Measurements from ENCODE around the gene GBE1.

The GBE1 gene

DNA sequence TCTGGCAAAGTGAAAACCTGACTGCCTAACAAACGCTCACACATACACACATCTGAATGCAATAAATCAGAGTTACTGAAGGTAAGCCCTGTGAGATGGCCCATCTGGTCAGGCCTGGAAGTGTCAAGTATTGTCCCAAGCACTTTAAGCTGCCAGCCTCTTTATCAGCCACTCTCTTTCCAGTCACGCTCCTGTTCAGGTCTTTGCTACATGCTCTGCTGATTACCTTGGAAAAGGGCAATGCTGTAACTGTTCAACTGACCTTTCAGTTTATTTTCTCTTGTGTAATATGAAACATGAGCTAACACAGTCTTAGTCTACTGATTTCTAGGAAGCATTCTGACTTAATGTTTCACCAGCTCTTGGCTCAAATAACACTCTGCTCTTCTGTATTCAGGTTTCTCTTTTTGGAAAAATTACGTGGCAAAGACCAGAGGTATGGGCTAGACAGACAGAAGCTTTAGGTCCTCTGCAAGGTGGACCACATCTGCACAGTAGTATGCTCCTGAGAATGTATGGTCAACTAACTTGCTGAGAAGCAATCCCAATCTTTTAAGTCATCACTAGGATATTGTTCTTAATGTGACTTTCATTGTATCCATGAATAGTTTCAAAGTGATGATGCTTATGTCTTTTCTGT is 44.5 kb downstream of the GBE1 start:
- Histone ChIP-seq H3K27me3 (ENCODE audit: insufficient read depth, low read length) (no peaks in the 10 kb centered on the region), H2AFZ (ENCODE audit: low read depth, low read length) (no peak overlapping the region), H3K9me3 (ENCODE audit: low read length) (no peaks in the 10 kb centered on the region), H3K4me1 (ENCODE audit: insufficient read depth, low read length) (no peaks in the 10 kb centered on the region), H3K36me3 (ENCODE audit: insufficient read depth, low read length) (no peaks in the 10 kb centered on the region), H3K4me3 (ENCODE audit: low read length) (no peak overlapping the region)

DNA sequence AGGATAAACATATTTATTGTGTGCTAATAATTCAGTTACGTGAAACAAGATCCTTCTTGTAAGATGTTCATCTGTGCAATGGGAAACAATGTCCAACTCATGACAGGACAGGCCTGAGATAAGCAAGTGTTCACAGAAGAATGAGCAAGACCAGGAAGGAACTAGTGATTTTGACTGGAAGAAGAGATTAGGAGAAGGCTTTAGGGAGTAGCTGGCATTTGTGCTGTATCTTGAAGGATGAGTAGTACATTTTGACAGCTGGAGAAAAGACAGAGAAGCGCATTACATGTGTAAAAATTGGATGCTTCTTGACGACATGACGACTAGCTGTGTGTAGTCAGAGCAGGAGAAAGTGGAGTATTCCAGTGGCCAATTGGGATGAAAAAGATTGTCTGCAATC is 48.4 kb downstream of the GBE1 start:
- Histone ChIP-seq H3K36me3 (ENCODE audit: insufficient read depth, low read length) (no peaks in the 10 kb centered on the region), H3K4me3 (ENCODE audit: low read length) (no peak overlapping the region), H2AFZ (ENCODE audit: low read depth, low read length) (no peak overlapping the region), H3K4me1 (ENCODE audit: insufficient read depth, low read length) (no peaks in the 10 kb centered on the region), H3K9me3 (ENCODE audit: low read length) (no peaks in the 10 kb centered on the region), H3K27me3 (ENCODE audit: insufficient read depth, low read length) (no peaks in the 10 kb centered on the region)

DNA sequence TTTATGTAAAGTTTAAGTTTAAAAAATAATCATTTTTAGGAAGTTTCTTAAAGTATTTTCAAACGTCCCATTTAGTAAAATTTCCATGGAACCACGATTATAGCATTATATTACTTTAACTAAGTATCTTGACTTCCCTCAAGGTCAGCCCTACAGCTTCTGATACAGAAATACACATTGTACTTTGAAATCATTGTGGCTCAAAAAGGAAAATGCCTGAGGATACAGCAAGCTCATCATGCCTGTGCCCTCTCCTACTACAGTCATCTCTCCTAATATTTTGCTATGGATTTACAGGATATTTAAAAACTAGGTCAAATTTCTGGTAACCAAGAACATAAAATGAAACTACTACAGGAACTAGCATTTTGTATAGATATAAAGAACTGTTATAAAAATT is 51.8 kb downstream of the GBE1 start:
- H3K4me1 ChIP-seq (ENCODE audit: insufficient read depth, low read length): no peaks in the 10 kb centered on the region
- no peak overlapping the region for H3K4me3 ChIP-seq (ENCODE audit: low read length)
- H3K27me3 ChIP-seq (ENCODE audit: insufficient read depth, low read length): no peaks in the 10 kb centered on the region
- H2AFZ ChIP-seq (ENCODE audit: low read depth, low read length): no peak overlapping the region
- no peaks in the 10 kb centered on the region for H3K36me3 ChIP-seq (ENCODE audit: insufficient read depth, low read length)
- no peaks in the 10 kb centered on the region for H3K9me3 ChIP-seq (ENCODE audit: low read length)

DNA sequence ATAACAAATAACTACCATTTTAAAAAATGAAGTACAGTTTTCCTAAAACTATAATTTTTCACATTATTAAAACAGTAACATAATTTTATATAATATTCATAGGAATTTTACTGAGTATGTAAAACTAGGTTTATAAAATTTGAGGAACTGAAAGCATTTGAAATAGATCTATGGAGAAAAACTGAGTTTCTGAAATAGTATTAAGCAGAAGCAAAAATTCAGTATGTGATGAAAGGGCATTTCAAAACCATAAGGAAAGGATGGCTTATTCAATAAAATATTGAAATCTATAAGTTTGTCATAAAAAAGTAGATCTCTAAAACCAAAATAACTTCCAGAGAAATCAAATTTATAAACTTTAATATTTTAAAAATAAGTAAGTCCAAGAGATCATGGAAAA is 53.4 kb downstream of the GBE1 start:
- Histone ChIP-seq H3K4me3 (ENCODE audit: low read length) (no peak overlapping the region), H3K9me3 (ENCODE audit: low read length) (no peaks in the 10 kb centered on the region), H3K36me3 (ENCODE audit: insufficient read depth, low read length) (no peaks in the 10 kb centered on the region), H3K4me1 (ENCODE audit: insufficient read depth, low read length) (no peaks in the 10 kb centered on the region), H2AFZ (ENCODE audit: low read depth, low read length) (no peak overlapping the region), H3K27me3 (ENCODE audit: insufficient read depth, low read length) (no peaks in the 10 kb centered on the region)

DNA sequence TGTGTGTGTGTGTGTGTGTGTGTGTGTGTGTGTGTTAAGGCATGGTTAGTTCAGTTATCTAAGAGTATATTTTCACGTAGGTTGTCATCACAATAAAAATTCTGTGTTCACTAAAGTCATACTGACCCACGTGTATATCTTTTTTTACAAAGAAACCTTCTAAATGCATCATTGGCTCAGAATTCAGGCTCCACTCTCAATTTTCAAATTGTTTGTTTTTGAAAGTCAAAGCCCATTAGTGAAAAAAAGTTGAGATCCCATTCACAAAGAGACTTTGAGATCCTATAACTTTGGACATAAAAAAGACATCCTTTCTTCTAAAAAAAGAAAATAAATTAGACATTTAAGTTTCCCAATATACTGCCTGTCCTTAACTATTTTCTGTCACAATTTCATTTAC is 59.3 kb downstream of the GBE1 start:
- H3K27me3 ChIP-seq (ENCODE audit: insufficient read depth, low read length): no peaks in the 10 kb centered on the region
- no peak overlapping the region for H2AFZ ChIP-seq (ENCODE audit: low read depth, low read length)
- no peaks in the 10 kb centered on the region for H3K36me3 ChIP-seq (ENCODE audit: insufficient read depth, low read length)
- no peaks in the 10 kb centered on the region for H3K4me1 ChIP-seq (ENCODE audit: insufficient read depth, low read length)
- H3K4me3 ChIP-seq (ENCODE audit: low read length): no peak overlapping the region
- no peaks in the 10 kb centered on the region for H3K9me3 ChIP-seq (ENCODE audit: low read length)

DNA sequence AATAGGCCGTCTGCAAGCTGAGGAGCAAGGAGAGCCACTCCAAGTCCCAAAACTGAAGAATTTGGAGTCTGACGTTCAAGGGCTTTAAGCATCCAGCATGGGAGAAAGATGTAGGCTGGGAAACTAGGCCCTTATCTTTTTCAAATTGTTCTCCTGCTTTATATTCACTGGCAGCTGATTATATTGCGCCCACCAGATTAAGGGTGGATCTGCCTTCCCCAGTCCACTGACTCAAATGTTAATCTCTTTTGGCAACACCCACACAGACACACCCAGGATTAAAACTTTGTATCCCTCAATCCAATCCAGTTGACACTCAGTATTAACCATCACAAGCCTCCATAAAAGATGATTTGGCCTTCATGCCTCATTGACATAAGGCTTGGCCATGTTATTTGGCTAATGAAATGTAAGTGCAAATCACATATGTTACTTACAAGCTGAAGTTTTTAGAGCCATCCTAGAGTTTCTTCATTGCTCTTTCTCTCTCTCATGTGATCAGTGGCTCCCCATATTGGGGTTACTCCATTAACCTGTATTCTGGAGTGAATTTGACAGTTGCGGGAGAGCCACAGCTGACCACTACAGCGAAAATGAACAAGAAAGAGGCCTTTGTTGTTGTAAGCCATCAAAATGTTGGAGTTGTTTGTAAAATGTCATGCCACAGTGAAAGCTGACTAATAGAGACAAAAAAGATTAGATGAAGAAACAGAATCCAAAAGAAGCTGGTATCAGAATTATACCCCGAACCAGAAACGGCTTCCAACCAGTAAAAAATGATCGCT is 61.7 kb downstream of the GBE1 start:
- H3K27me3 ChIP-seq (ENCODE audit: insufficient read depth, low read length): no peaks in the 10 kb centered on the region
- no peak overlapping the region for H3K4me3 ChIP-seq (ENCODE audit: low read length)
- H3K9me3 ChIP-seq (ENCODE audit: low read length): no peaks in the 10 kb centered on the region
- peaks cover 5% of the 10 kb centered on the region for H3K4me1 ChIP-seq (ENCODE audit: insufficient read depth, low read length)
- H3K36me3 ChIP-seq (ENCODE audit: insufficient read depth, low read length): no peaks in the 10 kb centered on the region
- no peak overlapping the region for H2AFZ ChIP-seq (ENCODE audit: low read depth, low read length)

GRCh38 chr3:81696090-81696489 is 65.4 kb downstream of the GBE1 start:
- H3K9me3 ChIP-seq (ENCODE audit: low read length): no peaks in the 10 kb centered on the region
- H3K4me1 ChIP-seq (ENCODE audit: insufficient read depth, low read length): peaks cover 10% of the 10 kb centered on the region
- no peaks in the 10 kb centered on the region for H3K36me3 ChIP-seq (ENCODE audit: insufficient read depth, low read length)
- no peak overlapping the region for H2AFZ ChIP-seq (ENCODE audit: low read depth, low read length)
- H3K4me3 ChIP-seq (ENCODE audit: low read length): no peak overlapping the region
- H3K27me3 ChIP-seq (ENCODE audit: insufficient read depth, low read length): no peaks in the 10 kb centered on the region

DNA sequence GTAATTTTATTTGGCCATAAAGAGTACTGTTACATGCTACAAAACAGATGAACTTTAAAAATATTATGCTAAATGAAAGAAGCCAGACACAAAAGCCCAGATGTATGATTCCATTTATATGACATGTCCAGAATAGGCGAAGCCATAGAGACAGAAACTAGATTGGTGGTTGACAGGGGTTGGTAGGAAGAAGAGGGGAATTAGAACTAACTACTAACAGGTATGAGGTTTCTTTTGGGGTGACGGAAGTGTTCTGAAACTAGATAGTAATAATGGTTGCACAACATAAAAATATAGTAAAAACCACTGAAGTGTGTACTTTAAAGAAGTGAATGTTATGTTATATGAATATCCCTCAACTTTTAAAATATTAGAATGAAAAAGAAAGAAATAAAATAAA is 66.1 kb downstream of the GBE1 start:
- H2AFZ ChIP-seq (ENCODE audit: low read depth, low read length): no peak overlapping the region
- no peaks in the 10 kb centered on the region for H3K36me3 ChIP-seq (ENCODE audit: insufficient read depth, low read length)
- no peak overlapping the region for H3K4me3 ChIP-seq (ENCODE audit: low read length)
- no peaks in the 10 kb centered on the region for H3K27me3 ChIP-seq (ENCODE audit: insufficient read depth, low read length)
- no peaks in the 10 kb centered on the region for H3K9me3 ChIP-seq (ENCODE audit: low read length)
- H3K4me1 ChIP-seq (ENCODE audit: insufficient read depth, low read length): peaks cover 10% of the 10 kb centered on the region

DNA sequence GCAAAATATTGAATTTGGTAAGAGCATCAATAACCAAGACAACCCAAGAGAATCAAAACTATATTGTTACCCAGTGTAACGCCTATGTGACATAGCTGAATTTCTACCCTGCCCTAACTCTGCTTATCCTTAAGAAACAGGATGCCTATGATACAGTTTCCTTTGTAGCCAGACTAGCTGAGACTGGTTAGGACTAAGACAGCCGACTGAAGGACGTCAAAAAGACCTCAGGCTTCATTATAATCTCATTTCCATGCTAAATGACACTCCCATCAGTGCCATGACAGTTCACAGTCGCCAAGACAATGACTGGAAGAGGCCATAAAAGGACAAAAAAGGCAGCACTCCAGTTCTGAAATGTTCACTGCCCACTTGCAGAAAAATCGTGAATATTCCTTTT is 66.8 kb downstream of the GBE1 start:
- H3K4me1 ChIP-seq (ENCODE audit: insufficient read depth, low read length): peaks cover 10% of the 10 kb centered on the region
- no peaks in the 10 kb centered on the region for H3K36me3 ChIP-seq (ENCODE audit: insufficient read depth, low read length)

DNA sequence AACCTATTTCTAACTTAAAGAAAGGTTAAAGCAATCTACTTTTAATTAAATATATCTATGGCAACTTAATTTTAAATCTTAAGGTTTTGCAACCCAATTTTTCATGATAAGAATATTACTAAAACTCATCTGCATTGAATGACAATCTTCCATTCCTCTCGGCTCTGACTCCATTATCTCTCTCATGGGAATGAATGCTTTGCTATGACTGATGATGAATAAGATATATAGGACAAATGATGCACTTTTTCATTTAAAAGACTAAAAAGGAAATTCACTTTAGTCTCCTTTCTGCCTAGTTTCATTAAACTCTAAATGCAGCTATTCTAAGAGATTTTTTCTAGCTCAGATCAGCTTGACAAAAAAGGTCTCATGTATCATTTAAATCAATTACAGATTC is 68.7 kb downstream of the GBE1 start:
- Histone ChIP-seq H2AFZ (ENCODE audit: low read depth, low read length) (no peak overlapping the region), H3K36me3 (ENCODE audit: insufficient read depth, low read length) (no peaks in the 10 kb centered on the region), H3K4me3 (ENCODE audit: low read length) (no peak overlapping the region), H3K27me3 (ENCODE audit: insufficient read depth, low read length) (no peaks in the 10 kb centered on the region), H3K9me3 (ENCODE audit: low read length) (no peaks in the 10 kb centered on the region), H3K4me1 (ENCODE audit: insufficient read depth, low read length) (peaks cover 10% of the 10 kb centered on the region)

More for the DNA sequence above, 66.8 kb downstream of the GBE1 start:
- H3K9me3 ChIP-seq (ENCODE audit: low read length): no peaks in the 10 kb centered on the region
- no peak overlapping the region for H2AFZ ChIP-seq (ENCODE audit: low read depth, low read length)
- no peak overlapping the region for H3K4me3 ChIP-seq (ENCODE audit: low read length)
- H3K27me3 ChIP-seq (ENCODE audit: insufficient read depth, low read length): no peaks in the 10 kb centered on the region

DNA sequence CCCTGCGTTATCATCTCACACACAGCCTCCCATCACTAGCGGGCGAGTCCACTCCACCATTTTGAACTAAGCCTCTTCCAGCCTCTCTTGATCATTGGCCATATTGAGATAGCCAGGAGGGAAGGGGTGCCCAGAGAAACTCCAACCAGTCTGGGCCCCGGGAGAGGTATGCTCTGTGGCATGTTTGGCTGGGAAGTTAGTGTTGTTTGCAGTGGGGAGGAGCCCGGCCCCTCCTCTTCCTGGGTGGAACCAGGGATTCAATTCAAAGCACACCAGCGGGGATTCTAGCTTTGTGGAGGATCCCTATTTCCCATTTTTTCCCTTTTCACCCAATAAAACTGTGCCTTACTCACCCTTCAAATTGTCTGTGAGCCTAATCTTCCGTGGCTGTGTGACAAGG is 71.8 kb downstream of the GBE1 start:
- H3K36me3 ChIP-seq (ENCODE audit: insufficient read depth, low read length): no peaks in the 10 kb centered on the region
- H3K4me1 ChIP-seq (ENCODE audit: insufficient read depth, low read length): peaks cover 4% of the 10 kb centered on the region
- H2AFZ ChIP-seq (ENCODE audit: low read depth, low read length): no peak overlapping the region
- H3K27me3 ChIP-seq (ENCODE audit: insufficient read depth, low read length): no peaks in the 10 kb centered on the region
- no peak overlapping the region for H3K4me3 ChIP-seq (ENCODE audit: low read length)
- H3K9me3 ChIP-seq (ENCODE audit: low read length): no peaks in the 10 kb centered on the region

DNA sequence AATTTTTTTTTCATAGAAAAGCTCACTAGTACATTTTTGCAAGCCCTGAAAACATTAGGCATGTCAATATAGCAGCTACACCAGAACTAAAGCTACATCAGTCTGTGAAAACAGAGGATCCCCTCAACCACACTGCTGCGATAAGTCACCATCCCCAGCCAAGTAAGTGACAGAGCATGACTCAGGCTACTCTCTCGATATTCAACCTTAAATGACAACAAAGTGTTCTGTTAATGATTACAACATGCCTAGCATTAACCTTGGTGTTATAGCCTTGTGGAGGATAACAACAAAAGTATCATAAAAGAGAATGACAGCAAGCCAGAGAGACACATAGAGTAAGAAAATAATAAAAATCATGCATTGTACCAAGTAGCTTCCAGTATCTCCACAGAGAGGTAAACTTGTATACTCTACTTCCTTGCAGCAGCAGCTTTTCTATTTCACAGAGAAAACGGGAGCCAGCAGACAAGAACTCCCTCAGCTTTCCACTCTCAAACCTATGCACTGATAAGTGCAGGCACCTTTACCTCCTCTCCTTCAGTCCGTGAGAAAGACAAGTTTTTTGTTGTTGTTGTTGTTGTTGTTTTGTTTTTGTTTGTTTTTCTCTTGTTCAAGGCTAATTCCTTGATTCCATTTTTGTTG is 76.6 kb downstream of the GBE1 start:
- H3K9me3 ChIP-seq (ENCODE audit: low read length): no peaks in the 10 kb centered on the region
- no peaks in the 10 kb centered on the region for H3K36me3 ChIP-seq (ENCODE audit: insufficient read depth, low read length)
- H3K4me3 ChIP-seq (ENCODE audit: low read length): no peak overlapping the region
- H3K27me3 ChIP-seq (ENCODE audit: insufficient read depth, low read length): no peaks in the 10 kb centered on the region
- H3K4me1 ChIP-seq (ENCODE audit: insufficient read depth, low read length): no peaks in the 10 kb centered on the region
- H2AFZ ChIP-seq (ENCODE audit: low read depth, low read length): no peak overlapping the region

GRCh38 chr3:81676706-81677456 is 84.6 kb downstream of the GBE1 start:
- no peaks in the 10 kb centered on the region for H3K36me3 ChIP-seq (ENCODE audit: insufficient read depth, low read length)
- H3K4me1 ChIP-seq (ENCODE audit: insufficient read depth, low read length): peaks cover 6% of the 10 kb centered on the region
- H3K27me3 ChIP-seq (ENCODE audit: insufficient read depth, low read length): no peaks in the 10 kb centered on the region
- H3K4me3 ChIP-seq (ENCODE audit: low read length): no peak overlapping the region
- H2AFZ ChIP-seq (ENCODE audit: low read depth, low read length): no peak overlapping the region
- H3K9me3 ChIP-seq (ENCODE audit: low read length): no peaks in the 10 kb centered on the region
